Fibroblast of skin of back (primary cell): ENCODE results near the gene CHAMP1.
"Not testable (repeated sequence)": the region's sequence is repeated elsewhere in the genome, so short reads cannot be mapped to it uniquely, and the experiment has no call there.

Experiments
- DNase-seq: peaks from one replicate; pipeline ENCODE4 v3.0.0-alpha.2; 2013

CHAMP1 gene

DNA sequence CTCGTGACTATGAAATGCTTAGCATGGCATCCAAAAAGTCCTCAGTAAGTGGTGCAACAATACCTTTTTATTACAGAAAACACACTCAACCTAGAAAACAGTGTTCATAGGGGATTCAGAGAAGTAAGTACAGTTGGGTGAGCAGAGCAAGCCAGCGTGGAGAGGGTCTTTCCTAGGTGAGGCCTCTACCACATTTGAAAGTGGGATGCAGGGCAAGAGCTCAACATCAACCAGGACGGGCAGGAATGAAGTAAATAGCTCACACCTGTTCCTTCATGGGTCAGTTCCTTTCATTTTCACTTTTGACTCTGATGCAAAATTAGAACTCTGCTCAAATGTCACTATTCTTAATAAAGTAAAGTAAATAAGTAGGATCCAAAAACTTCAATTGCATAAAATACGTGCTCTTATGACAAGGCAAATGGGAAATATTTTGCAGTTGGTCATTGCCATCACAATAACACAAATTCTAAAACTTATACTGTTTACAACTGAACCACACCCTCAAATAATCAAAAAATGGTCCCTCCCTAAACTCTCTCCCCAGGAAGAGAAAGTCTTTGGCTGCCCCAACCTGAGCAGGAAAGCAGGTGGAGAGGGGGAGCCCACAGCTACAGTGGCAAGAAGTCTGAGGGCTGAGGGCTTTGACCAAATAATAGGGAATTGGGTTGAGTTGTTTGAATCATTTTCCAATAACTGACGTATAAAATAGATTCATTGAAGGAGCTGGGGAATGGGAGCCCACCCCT is 20.2 kb downstream of the CHAMP1 start:
- DNase-seq = no peak

DNA sequence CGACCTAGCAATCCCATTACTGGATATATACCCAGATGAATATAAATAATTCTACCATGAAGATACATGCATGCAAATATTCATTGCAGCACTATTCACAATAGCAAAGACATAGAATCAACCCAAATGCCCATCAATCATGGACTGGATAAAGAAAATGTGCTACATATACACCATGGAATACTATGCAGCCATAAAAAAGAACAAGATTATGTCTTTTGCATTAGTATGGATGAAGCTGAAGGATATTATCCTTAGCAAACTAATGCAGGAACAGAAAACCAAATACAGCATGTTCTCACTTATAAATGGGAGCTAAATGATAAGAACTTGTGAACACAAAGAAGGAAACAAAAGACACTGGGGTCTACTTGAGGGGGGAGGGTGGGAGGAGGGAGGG is 22.2 kb downstream of the CHAMP1 start:
- DNase-seq = not testable (repeated sequence)

DNA sequence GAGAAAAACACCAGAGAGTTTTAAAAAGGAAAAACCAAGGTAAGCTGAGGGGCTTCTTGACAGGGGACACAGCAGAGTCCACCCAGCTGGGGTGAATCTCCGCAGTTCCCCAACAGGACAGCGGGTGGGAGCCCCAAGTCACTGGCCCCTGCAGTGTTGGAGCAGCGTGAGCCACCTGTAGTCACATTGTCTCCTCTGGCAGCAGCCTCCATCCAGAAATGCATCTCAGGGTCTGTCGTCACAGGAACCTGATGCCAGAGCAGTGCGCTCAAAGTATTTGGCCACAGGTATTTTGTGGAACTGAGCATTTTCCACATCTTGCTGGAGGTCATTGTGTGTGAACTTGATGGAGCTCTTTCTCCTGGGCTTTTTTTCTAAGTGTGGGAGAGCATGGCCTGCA is 24.7 kb downstream of the CHAMP1 start:
- no peak for DNase-seq

DNA sequence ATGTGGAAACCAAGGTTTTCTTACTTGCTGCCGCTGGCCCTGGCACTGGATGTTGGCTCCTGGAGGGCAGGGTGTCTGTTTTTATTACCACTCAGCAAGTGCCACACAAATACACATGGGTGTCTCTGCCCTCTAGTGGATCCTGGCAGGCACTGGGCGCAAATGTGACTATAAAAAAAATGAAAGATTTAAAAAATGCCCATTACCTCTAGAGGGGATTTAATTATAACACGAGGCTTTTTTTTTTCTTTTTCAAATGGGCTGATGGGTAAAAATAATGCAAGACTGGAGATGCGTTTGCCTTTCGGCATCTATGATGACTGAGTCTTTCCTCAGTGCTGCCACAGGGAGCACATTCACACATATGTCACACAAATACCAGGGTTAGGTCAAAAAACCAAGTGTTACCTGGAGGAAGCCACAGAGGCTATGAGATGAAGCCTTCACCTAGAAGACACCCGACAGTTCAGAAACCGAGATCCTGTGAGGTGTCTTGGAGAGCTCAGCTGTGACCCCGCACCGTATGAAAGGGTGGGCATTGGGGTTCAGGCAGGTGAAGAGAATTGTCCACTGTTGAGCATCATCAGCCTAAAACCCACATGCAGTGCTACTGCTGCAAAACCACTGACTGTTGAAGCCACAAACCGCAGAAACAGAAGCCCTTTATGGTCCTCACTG is 25.7 kb downstream of the CHAMP1 start:
- DNase-seq = peak; percentile 60

DNA sequence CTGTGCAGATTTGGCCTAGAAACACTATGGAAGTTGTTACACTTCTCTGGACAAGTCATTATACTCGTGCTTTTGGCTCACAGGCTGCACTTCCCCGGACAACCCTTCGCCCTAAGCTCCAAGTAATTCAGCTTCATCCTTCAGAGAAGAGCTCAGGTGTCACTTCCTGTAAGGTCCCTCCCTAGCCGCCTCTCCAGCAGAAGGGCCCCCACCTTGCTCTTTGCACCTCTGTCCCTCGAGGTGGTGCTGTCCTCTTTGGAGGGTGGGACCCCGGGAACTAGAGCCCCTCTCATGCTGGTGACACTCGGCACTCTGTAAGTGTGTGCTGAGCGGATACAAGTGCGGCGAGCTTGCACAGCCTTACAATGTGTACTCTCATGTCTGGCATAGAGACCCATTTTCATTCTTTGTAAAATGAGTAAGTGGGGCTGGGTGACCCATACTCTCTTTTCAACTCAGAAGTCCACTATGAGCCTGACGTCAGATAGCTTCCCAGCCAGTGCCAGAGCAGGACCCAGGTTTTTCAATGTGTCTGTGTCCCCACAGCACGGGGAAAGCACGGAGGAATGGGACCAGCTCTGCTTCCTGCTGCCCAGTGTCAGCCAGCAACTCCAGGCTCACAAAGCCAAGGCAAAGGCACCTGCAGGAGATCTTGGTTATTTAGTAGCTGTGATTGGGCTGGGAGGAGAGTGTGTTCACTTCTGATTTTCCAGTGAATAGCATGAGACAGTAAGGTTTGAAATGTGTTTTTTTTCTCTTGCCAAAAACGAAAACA is 26.9 kb downstream of the CHAMP1 start:
- DNase-seq = no peak

DNA sequence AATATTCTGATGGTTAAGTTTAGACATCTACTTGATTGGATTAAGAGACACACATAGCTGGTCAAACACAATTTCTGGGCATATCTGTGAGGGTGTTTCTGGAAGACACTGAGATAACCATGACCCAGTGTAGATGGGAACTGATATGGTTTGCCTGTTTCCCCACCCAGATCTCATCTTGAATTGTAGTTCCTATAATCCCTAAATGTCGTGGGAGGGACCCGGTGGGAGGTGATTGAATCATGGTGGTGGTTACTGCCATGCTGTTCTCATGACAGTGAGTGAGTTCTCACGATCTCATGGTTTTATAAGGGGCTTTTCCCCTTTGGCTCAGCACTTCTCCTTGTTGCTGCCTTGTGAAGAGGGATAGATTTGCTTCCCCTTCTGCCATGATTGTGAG is 33.0 kb downstream of the CHAMP1 start:
- DNase-seq = not testable (repeated sequence)

DNA sequence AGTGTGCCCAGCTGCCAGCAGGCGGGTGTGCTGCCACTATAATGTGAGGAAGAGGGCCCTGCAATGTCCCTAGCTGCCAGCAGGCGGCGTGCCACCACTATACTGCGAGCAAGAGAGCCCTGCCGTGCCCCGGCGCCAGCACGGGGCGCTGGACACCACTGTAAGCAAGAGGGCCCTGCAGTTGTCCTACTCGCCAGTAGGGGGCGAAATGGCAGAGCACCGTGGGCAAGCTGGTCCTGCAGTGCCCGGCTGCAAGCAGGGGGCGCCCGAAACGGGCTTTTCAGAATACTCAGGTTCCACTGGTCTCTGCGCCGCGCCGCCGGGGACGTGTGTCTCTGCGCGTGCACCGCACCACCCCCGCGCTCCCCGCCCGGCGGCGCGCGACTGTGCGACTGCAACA is 38.5 kb downstream of the CHAMP1 start:
- not testable (repeated sequence) for DNase-seq

DNA sequence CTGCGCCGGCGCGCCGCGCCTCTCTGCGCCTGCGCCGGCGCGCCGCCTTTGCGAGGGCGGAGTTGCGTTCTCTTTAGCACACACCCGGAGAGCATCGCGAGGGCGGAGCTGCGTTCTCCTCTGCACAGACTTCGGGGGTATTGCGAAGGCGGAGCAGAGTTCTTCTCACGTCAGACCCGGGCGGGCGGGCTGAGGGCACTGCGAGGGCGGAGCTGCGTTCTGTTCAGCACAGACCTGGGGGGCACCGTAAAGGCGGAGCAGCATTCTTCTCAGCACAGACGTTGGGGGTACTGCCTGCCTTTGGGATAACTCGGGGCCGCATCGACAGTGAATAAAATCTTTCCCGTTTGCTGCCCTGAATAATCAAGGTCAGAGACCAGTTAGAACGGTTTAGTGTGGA is 39.1 kb downstream of the CHAMP1 start:
- DNase-seq = not testable (repeated sequence)
